Rectal smooth muscle tissue (tissue), 1 donor: Measurements from ENCODE around the gene PPP2R1B.

ENCODE experiments used
- H3K27ac ChIP-seq: one replicate; pipeline ENCODE4 v1.7.0; 2013; ENCODE audit warnings: low read depth, low read length, inconsistent platforms
- H3K27me3 ChIP-seq: one replicate; pipeline ENCODE4 v1.7.0; 2013; ENCODE audit warnings: low read length; ENCODE audit not compliant: control insufficient read depth, insufficient read depth
- H3K36me3 ChIP-seq: one replicate; pipeline ENCODE4 v1.7.0; 2013; ENCODE audit warnings: low read length; ENCODE audit not compliant: control insufficient read depth, insufficient read depth
- H3K4me1 ChIP-seq: one replicate; pipeline ENCODE4 v1.7.0; 2013; ENCODE audit warnings: low read length; ENCODE audit not compliant: control insufficient read depth, insufficient read depth
- H3K4me3 ChIP-seq: one replicate; pipeline ENCODE4 v1.7.0; 2013; ENCODE audit warnings: low read length
- H3K9ac ChIP-seq: one replicate; pipeline ENCODE4 v1.7.0; 2013; ENCODE audit warnings: low read length

The PPP2R1B gene

GRCh38 chr11:111762526-111762925 is 3.7 kb downstream of the PPP2R1B start:
- H3K9ac ChIP-seq = no peak overlapping the region
- peaks cover 8% of the 10 kb centered on the region for H3K4me1 ChIP-seq
- H3K36me3 ChIP-seq = peaks cover 13% of the 10 kb centered on the region
- H3K27me3 ChIP-seq = no peaks in the 10 kb centered on the region
- no peak overlapping the region for H3K4me3 ChIP-seq
- no peak overlapping the region for H3K27ac ChIP-seq

- Histone ChIP-seq H3K36me3 (peaks cover 13% of the 10 kb centered on the region), H3K9ac (no peak overlapping the region), H3K4me1 (peaks cover 3% of the 10 kb centered on the region), H3K27ac (no peak overlapping the region), H3K4me3 (no peak overlapping the region), H3K27me3 (no peaks in the 10 kb centered on the region)
These were observed 5.2 kb downstream of the PPP2R1B start for GRCh38 chr11:111761036-111761435.

GRCh38 chr11:111759778-111760407 is 6.3 kb downstream of the PPP2R1B start:
- H3K36me3 ChIP-seq = peaks cover 13% of the 10 kb centered on the region
- H3K4me3 ChIP-seq = no peak overlapping the region
- no peak overlapping the region for H3K9ac ChIP-seq
- H3K27me3 ChIP-seq = no peaks in the 10 kb centered on the region
- H3K27ac ChIP-seq = no peak overlapping the region
- no peaks in the 10 kb centered on the region for H3K4me1 ChIP-seq

GRCh38 chr11:111759376-111759775 is 6.8 kb downstream of the PPP2R1B start:
- Histone ChIP-seq H3K36me3 (peaks cover 13% of the 10 kb centered on the region), H3K27ac (no peak overlapping the region), H3K4me1 (no peaks in the 10 kb centered on the region)

GRCh38 chr11:111756097-111756496 is 10.1 kb downstream of the PPP2R1B start:
- Histone ChIP-seq H3K4me1 (no peaks in the 10 kb centered on the region), H3K27ac (no peak overlapping the region), H3K4me3 (no peak overlapping the region), H3K9ac (no peak overlapping the region), H3K36me3 (peaks cover 16% of the 10 kb centered on the region), H3K27me3 (no peaks in the 10 kb centered on the region)

More at GRCh38 chr11:111759376-111759775, 6.8 kb downstream of the PPP2R1B start:
- Histone ChIP-seq H3K4me3 (no peak overlapping the region), H3K9ac (no peak overlapping the region), H3K27me3 (no peaks in the 10 kb centered on the region)

GRCh38 chr11:111749646-111750045 is 16.5 kb downstream of the PPP2R1B start:
- Histone ChIP-seq H3K4me1 (no peaks in the 10 kb centered on the region), H3K9ac (no peak overlapping the region), H3K36me3 (peaks cover 22% of the 10 kb centered on the region), H3K4me3 (no peak overlapping the region), H3K27ac (no peak overlapping the region), H3K27me3 (no peaks in the 10 kb centered on the region)

GRCh38 chr11:111748035-111748804 is 18.0 kb downstream of the PPP2R1B start:
- H3K36me3 ChIP-seq = peaks cover 22% of the 10 kb centered on the region

GRCh38 chr11:111745719-111746504 is 20.3 kb downstream of the PPP2R1B start:
- H3K27me3 ChIP-seq = no peaks in the 10 kb centered on the region
- H3K36me3 ChIP-seq = peaks cover 20% of the 10 kb centered on the region
- no peak overlapping the region for H3K27ac ChIP-seq
- H3K4me3 ChIP-seq = no peak overlapping the region
- H3K4me1 ChIP-seq = no peaks in the 10 kb centered on the region
- no peak overlapping the region for H3K9ac ChIP-seq

More at GRCh38 chr11:111748035-111748804, 18.0 kb downstream of the PPP2R1B start:
- H3K9ac ChIP-seq = no peak overlapping the region
- H3K4me1 ChIP-seq = no peaks in the 10 kb centered on the region
- no peak overlapping the region for H3K27ac ChIP-seq
- H3K27me3 ChIP-seq = no peaks in the 10 kb centered on the region
- no peak overlapping the region for H3K4me3 ChIP-seq

GRCh38 chr11:111743700-111744099 is 22.5 kb downstream of the PPP2R1B start:
- H3K27ac ChIP-seq = no peak overlapping the region
- peaks cover 19% of the 10 kb centered on the region for H3K36me3 ChIP-seq
- H3K4me1 ChIP-seq = no peaks in the 10 kb centered on the region
- H3K9ac ChIP-seq = no peak overlapping the region
- H3K27me3 ChIP-seq = no peaks in the 10 kb centered on the region
- no peak overlapping the region for H3K4me3 ChIP-seq

- Histone ChIP-seq H3K9ac (no peak overlapping the region), H3K27me3 (no peaks in the 10 kb centered on the region), H3K4me1 (peaks cover 13% of the 10 kb centered on the region), H3K4me3 (no peak overlapping the region), H3K36me3 (peaks cover 13% of the 10 kb centered on the region), H3K27ac (no peak overlapping the region)
These were observed 24.4 kb downstream of the PPP2R1B start for GRCh38 chr11:111741751-111742150.

GRCh38 chr11:111739299-111739698 is 26.9 kb downstream of the PPP2R1B start:
- H3K4me1 ChIP-seq = peaks cover 38% of the 10 kb centered on the region

GRCh38 chr11:111737444-111738210 is 28.6 kb downstream of the PPP2R1B start:
- no peaks in the 10 kb centered on the region for H3K27me3 ChIP-seq
- H3K9ac ChIP-seq = no peak overlapping the region
- peaks cover 5% of the 10 kb centered on the region for H3K36me3 ChIP-seq
- H3K27ac ChIP-seq = peak overlapping the region; percentile 93
- peaks cover 53% of the 10 kb centered on the region for H3K4me1 ChIP-seq
- no peak overlapping the region for H3K4me3 ChIP-seq

More at GRCh38 chr11:111739299-111739698, 26.9 kb downstream of the PPP2R1B start:
- Histone ChIP-seq H3K9ac (no peak overlapping the region), H3K4me3 (no peak overlapping the region), H3K27ac (no peak overlapping the region), H3K36me3 (peaks cover 10% of the 10 kb centered on the region), H3K27me3 (no peaks in the 10 kb centered on the region)
